ENCODE measurements around the gene ANKRD11. TPM values are rescaled to one million over a fixed set of nuclear protein-coding genes. Genes with fewer than 3 reads are reported as not detected.

The ANKRD11 gene
- total RNA-seq, 1 experiment from 2014 or later, result 54.4 TPM

GRCh38 chr16:89358030-89359005, 132.0 kb downstream of the ANKRD11 start:
- Histone ChIP-seq H3K27me3 (ENCODE audit: control insufficient read depth, insufficient read depth, low read length) (no peaks in the 10 kb centered on the region), H3K4me3 (ENCODE audit: insufficient read depth, low read depth, low read length) (no peak overlapping the region), H3K36me3 (replicated peaks; ENCODE audit: control insufficient read depth, insufficient read depth, low read length) (no peaks in the 10 kb centered on the region; the same call in 1 of the 2 replicates)
- DNase-seq, result no peak

- H3K4me3 ChIP-seq (ENCODE audit: insufficient read depth, low read depth, low read length), result no peak overlapping the region
- peak; percentile 82 for DNase-seq
- no peaks in the 10 kb centered on the region; the same call in 1 of the 2 replicates for H3K36me3 ChIP-seq (replicated peaks; ENCODE audit: control insufficient read depth, insufficient read depth, low read length)
- no peaks in the 10 kb centered on the region for H3K27me3 ChIP-seq (ENCODE audit: control insufficient read depth, insufficient read depth, low read length)
Measured at GRCh38 chr16:89357055-89357816, 133.1 kb downstream of the ANKRD11 start.

GRCh38 chr16:89355686-89356085, 134.7 kb downstream of the ANKRD11 start:
- peak; percentile 30 for DNase-seq
- no peak overlapping the region for H3K4me3 ChIP-seq (ENCODE audit: insufficient read depth, low read depth, low read length)
- H3K27me3 ChIP-seq (ENCODE audit: control insufficient read depth, insufficient read depth, low read length), result no peaks in the 10 kb centered on the region
- H3K36me3 ChIP-seq (replicated peaks; ENCODE audit: control insufficient read depth, insufficient read depth, low read length), result no peaks in the 10 kb centered on the region

GRCh38 chr16:89355007-89355406, 135.4 kb downstream of the ANKRD11 start:
- H3K4me3 ChIP-seq (ENCODE audit: insufficient read depth, low read depth, low read length), result no peak overlapping the region
- peak; percentile 51 for DNase-seq
- H3K36me3 ChIP-seq (replicated peaks; ENCODE audit: control insufficient read depth, insufficient read depth, low read length), result no peaks in the 10 kb centered on the region
- H3K27me3 ChIP-seq (ENCODE audit: control insufficient read depth, insufficient read depth, low read length), result no peaks in the 10 kb centered on the region

- DNase-seq, result no peak
- Histone ChIP-seq H3K36me3 (replicated peaks; ENCODE audit: control insufficient read depth, insufficient read depth, low read length) (no peaks in the 10 kb centered on the region), H3K4me3 (ENCODE audit: insufficient read depth, low read depth, low read length) (no peak overlapping the region), H3K27me3 (ENCODE audit: control insufficient read depth, insufficient read depth, low read length) (no peaks in the 10 kb centered on the region)
Measured at GRCh38 chr16:89354325-89354724, 136.0 kb downstream of the ANKRD11 start.

GRCh38 chr16:89352091-89352681, 138.2 kb downstream of the ANKRD11 start:
- Histone ChIP-seq H3K4me3 (ENCODE audit: insufficient read depth, low read depth, low read length) (no peak overlapping the region), H3K36me3 (replicated peaks; ENCODE audit: control insufficient read depth, insufficient read depth, low read length) (no peaks in the 10 kb centered on the region), H3K27me3 (ENCODE audit: control insufficient read depth, insufficient read depth, low read length) (no peaks in the 10 kb centered on the region)
- peak; percentile 47 for DNase-seq

- H3K36me3 ChIP-seq (replicated peaks; ENCODE audit: control insufficient read depth, insufficient read depth, low read length), result no peaks in the 10 kb centered on the region
- no peak for DNase-seq
- no peak overlapping the region for H3K4me3 ChIP-seq (ENCODE audit: insufficient read depth, low read depth, low read length)
- no peaks in the 10 kb centered on the region for H3K27me3 ChIP-seq (ENCODE audit: control insufficient read depth, insufficient read depth, low read length)
Measured at GRCh38 chr16:89351645-89352044, 138.7 kb downstream of the ANKRD11 start.

GRCh38 chr16:89350701-89351380, 139.5 kb downstream of the ANKRD11 start:
- DNase-seq, result no peak

GRCh38 chr16:89349947-89350633, 140.3 kb downstream of the ANKRD11 start:
- no peak overlapping the region for H3K4me3 ChIP-seq (ENCODE audit: insufficient read depth, low read depth, low read length)
- no peak for DNase-seq
- no peaks in the 10 kb centered on the region for H3K27me3 ChIP-seq (ENCODE audit: control insufficient read depth, insufficient read depth, low read length)
- H3K36me3 ChIP-seq (replicated peaks; ENCODE audit: control insufficient read depth, insufficient read depth, low read length), result no peaks in the 10 kb centered on the region

More at GRCh38 chr16:89350701-89351380, 139.5 kb downstream of the ANKRD11 start:
- Histone ChIP-seq H3K4me3 (ENCODE audit: insufficient read depth, low read depth, low read length) (no peak overlapping the region), H3K36me3 (replicated peaks; ENCODE audit: control insufficient read depth, insufficient read depth, low read length) (no peaks in the 10 kb centered on the region), H3K27me3 (ENCODE audit: control insufficient read depth, insufficient read depth, low read length) (no peaks in the 10 kb centered on the region)

GRCh38 chr16:89347807-89348206, 142.6 kb downstream of the ANKRD11 start:
- no peak for DNase-seq
- Histone ChIP-seq H3K4me3 (ENCODE audit: insufficient read depth, low read depth, low read length) (no peak overlapping the region), H3K27me3 (ENCODE audit: control insufficient read depth, insufficient read depth, low read length) (no peaks in the 10 kb centered on the region), H3K36me3 (replicated peaks; ENCODE audit: control insufficient read depth, insufficient read depth, low read length) (no peaks in the 10 kb centered on the region)

- Histone ChIP-seq H3K36me3 (replicated peaks; ENCODE audit: control insufficient read depth, insufficient read depth, low read length) (no peaks in the 10 kb centered on the region), H3K27me3 (ENCODE audit: control insufficient read depth, insufficient read depth, low read length) (no peaks in the 10 kb centered on the region), H3K4me3 (ENCODE audit: insufficient read depth, low read depth, low read length) (no peak overlapping the region)
Measured at GRCh38 chr16:89346869-89347268, 143.5 kb downstream of the ANKRD11 start.

GRCh38 chr16:89345642-89346150, 144.7 kb downstream of the ANKRD11 start:
- DNase-seq, result peak; percentile 31
- Histone ChIP-seq H3K27me3 (ENCODE audit: control insufficient read depth, insufficient read depth, low read length) (no peaks in the 10 kb centered on the region), H3K36me3 (replicated peaks; ENCODE audit: control insufficient read depth, insufficient read depth, low read length) (no peaks in the 10 kb centered on the region), H3K4me3 (ENCODE audit: insufficient read depth, low read depth, low read length) (no peak overlapping the region)

More at GRCh38 chr16:89346869-89347268, 143.5 kb downstream of the ANKRD11 start:
- peak; percentile 70 for DNase-seq

- peak; percentile 62 for DNase-seq
- Histone ChIP-seq H3K36me3 (replicated peaks; ENCODE audit: control insufficient read depth, insufficient read depth, low read length) (no peaks in the 10 kb centered on the region), H3K4me3 (ENCODE audit: insufficient read depth, low read depth, low read length) (no peak overlapping the region)
Measured at GRCh38 chr16:89344846-89345611, 145.3 kb downstream of the ANKRD11 start.

More at GRCh38 chr16:89344846-89345611, 145.3 kb downstream of the ANKRD11 start:
- H3K27me3 ChIP-seq (ENCODE audit: control insufficient read depth, insufficient read depth, low read length), result no peaks in the 10 kb centered on the region

Measured in H7 (cell line).